T-helper 9 cell (primary cell): ENCODE data around the gene RPS6KA5.
"Not testable (repeated sequence)": the region's sequence is repeated elsewhere in the genome, so short reads cannot be mapped to it uniquely, and the experiment has no call there.

Experiments
- DNase-seq: peaks from one replicate; pipeline ENCODE4 v3.0.0-alpha.2; 2020

Gene RPS6KA5

GRCh38 chr14:90827919-90828610 lies 232.4 kb downstream of the RPS6KA5 start:
- peak; percentile 88 for DNase-seq

- DNase-seq: not testable (repeated sequence)
Observed at GRCh38 chr14:90823542-90823941, 236.9 kb downstream of the RPS6KA5 start.

- peak; percentile 48 for DNase-seq
Observed at GRCh38 chr14:90820958-90821357, 239.5 kb downstream of the RPS6KA5 start.

- no peak for DNase-seq
Observed at GRCh38 chr14:90819734-90820393, 240.6 kb downstream of the RPS6KA5 start.

DNA sequence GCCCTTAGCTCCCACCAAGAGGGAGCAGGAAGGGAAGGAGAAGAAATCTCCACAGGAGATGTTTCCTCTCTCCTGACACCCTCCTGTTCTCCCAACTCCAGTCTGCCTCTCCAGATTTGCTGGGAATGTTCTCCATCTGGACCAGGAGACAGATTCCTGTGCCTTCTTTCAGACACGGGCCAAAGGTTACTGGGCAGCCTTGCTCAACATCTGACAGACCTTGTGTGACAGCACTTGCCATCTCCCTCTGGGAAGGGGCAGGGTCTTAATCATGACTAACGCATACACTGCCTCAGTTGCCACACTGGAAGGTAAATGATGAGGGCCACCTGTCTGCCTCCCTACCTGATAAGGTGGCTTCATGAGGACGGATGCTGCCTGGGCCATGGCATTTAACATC lies 241.7 kb downstream of the RPS6KA5 start:
- no peak for DNase-seq

DNA sequence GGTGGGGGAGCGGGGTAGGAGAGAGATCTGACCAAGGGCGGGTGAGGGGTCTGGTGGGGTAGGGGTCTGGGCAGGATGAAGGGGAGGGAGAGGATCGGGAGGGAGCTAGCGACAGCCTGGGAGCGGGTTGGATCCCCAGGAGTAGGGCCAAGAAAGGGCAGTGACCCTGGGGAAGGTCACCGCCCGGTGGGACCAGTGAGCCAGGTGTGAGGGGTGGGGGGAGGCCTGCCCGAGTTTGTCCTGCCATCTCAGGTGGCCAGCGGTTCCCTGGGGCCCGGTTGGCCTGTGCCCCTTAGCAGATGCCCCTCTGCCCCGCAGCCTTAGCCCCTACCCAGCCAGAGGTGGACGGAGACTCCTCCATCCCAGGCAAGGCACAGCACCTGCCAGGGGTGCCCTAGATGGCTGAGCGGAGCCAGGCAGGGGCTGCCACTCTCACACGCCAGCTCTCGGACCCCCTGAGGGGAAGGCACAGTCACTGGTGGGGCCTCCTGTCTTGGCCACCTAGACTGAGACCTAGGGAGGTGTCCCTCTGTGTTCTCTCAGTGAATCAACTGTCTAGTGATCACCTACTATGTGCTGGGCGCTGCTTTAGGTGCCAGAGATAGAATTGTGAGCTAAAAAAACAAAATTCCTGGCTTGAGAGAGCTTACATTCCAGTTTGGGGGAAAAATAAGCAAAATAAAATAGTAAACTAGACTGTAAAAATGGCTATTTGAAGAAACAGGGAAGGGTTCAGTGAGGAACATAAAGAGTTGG lies 243.6 kb downstream of the RPS6KA5 start:
- no peak for DNase-seq

- peak; percentile 21 for DNase-seq
Observed at GRCh38 chr14:90815822-90816662, 244.4 kb downstream of the RPS6KA5 start, which contains the start of gene TTC7B. TTC7B (minus strand) TSS chr14:90816430; CDS start chr14:90816295, 135 bp downstream.

DNA sequence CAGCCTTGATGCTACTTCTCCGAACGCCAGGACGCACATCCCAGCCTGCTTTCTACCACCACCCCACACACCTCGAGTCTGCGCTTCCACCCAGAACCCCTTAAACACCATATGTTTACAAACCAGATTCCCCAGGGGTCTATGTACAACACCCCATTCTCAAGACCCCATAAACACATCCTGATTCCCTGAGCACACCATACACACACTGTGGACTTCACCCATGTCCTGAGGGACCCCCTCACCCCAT lies 244.9 kb downstream of the RPS6KA5 start:
- DNase-seq: no peak

GRCh38 chr14:90814806-90815571 lies 245.5 kb downstream of the RPS6KA5 start:
- DNase-seq: no peak

DNA sequence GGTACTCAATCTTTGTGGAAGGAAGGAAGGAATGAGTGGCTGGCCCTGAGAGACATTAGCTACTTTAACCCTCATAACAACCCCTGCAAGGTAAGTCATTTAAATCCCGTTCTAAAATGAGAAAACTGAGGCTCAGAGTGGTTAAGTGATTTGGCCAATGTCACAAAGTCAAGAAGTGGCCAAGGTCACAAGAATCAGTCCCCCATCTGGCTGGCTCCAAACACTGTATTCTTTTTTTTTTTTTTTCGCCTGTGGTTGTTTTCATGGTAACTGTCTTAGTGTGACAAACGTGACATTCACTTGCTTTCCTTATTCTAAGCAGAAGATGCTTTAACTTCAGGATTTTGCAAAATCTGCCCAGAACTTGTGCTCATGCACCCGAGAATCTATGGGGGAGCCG lies 247.0 kb downstream of the RPS6KA5 start:
- DNase-seq: no peak

- no peak for DNase-seq
Observed at GRCh38 chr14:90812109-90812508, 248.3 kb downstream of the RPS6KA5 start.

- DNase-seq: no peak
Observed at GRCh38 chr14:90811641-90812040, 248.8 kb downstream of the RPS6KA5 start.

DNA sequence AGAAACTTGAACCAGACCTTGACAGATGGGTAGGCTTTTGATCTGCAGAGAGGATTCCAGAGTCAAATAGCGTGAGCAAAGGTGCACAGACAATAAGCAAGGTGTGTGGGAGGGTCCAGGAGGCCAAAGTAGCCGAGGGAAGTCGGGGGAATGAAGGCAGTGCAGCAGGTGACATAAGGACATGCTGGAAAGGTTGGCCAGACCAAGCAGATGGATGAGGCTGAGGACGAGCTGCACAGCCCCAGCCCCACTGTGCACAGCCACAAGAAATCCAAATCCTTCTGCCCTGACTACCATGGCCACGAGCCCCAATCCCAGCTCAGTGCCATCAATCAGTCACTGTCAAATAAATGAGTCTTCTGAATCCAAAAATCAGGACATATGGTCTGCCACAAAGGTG lies 249.6 kb downstream of the RPS6KA5 start:
- DNase-seq: no peak

DNA sequence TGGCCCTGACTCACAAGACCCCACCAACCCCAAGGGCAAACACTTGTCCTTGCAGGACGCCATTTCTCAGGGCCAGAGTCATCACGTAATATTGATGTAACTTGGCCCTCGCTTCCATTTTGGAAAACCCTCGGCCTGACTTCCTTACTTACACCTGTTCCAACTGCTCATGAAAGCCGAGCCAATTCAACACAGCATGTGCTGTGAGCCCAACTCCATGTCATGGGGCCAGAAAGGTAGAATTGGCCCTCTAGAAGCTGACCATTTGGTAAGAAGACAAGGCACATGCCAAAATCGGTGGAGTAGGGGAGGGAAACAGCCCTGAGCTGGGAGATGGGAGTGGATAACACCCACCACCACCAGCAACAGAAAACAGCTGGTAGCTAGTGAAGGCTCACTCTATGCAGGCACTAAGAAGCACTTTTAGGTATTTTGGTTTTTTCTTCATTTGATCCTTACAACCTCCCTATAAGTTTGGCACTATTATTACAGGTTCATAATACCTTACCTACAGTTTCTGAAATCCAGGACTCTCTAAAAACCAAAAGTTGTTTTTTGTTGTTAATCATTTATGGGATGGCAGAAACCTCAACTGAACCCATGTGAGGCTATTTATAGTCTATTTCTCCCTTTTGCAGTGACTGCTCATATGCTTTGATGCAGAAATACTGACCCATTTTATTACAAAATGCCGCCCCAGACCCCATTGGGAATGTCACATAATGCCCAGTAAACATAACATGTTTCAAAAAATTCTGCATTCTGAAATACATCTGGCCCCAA lies 250.7 kb downstream of the RPS6KA5 start:
- DNase-seq: no peak

DNA sequence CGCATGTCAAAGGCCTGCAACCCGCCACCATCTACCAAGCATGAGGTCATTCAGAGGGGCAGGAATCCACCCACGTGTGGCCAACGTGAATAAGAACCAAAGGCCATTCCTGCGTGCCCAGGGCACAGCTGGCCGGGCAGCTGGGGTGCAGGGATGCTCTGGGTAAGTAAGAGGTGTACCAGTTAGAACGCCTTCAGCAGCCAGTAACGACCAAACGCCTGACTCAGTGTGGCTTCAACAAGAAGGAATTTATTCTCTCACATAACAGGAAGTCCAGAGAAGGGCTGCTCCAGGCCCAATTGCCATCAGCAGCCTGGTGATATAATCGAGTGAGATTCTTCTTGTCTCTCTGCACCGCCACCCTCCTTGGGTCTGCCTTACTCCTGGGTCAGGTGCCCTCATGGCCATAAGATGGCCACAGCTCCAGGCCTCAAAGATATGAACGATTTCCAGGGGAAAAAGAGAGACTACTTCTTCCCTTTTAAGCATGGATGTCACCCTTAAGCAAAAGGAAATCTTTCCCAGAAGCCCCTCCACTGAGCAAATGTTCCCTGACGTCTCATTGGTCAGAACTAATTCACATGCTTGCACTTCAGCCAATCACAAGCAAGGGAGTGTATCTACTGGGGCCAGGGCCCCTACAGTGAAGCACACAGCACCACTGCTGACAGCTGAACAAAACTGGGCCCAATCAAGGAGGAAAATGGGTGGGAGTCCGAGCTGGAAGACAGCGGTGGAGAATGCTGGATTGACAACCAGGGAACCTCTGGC lies 251.5 kb downstream of the RPS6KA5 start:
- no peak for DNase-seq

DNA sequence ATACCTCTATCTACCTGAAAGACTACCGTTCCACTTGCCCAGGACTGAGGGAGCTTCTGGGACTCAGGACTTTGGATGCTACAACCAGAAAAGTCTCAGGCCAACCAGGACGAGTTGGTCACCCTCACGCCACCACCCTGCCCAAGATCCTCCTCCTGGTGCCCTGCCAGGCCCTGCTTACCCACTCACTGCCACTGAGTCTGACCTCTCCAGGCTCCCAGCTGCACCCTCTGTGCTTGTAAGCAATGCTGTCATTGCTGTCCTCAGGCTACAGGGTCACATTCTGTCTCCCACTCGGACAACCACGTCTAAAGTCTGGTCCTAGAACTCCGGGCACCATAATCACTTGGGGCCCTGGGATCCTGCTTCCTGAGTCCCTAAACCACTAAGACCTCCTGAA lies 253.4 kb downstream of the RPS6KA5 start:
- DNase-seq: no peak

DNA sequence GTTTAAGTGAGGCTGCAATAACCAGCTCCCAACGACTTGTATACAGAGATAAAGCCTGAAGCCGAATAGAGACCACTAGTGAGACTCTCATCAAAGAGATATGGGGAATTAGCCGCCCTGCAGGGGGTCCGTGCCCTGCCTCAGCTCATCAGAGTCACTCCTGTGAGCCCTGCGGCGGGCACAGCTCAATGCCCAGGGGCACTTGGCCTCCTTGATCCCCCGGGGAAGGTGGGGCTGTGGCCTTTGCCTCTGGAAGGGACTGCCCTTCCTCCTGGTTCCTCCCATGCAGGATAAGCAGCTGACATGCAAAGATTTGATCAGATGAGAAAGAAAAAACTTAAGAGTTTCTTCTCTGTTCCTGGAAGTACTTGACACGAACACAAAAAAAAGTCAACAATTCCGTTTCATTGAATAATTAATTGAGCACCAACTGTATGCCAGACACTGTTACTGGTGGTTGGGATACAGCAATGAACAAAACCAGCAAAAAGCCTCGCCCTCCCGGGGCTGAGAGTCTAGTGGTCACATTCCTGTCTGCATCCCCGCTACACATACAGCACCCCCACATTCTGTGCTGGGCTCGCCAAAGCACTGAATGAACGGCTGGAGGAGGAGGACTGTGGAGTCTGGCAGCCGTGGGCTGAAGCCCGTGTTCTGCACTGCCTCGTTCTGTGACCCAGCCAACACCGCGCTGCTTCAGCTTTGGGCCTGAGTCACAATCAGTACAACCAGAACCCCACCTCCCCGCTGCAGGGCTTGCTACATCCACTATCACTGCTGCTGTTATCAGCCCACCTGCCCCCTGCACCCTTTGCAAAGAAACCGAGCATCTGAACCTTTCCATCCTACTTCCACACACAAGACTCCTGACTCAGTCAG lies 254.5 kb downstream of the RPS6KA5 start:
- no peak for DNase-seq

- DNase-seq: no peak
Observed at GRCh38 chr14:90805084-90805391, 255.4 kb downstream of the RPS6KA5 start.

GRCh38 chr14:90804292-90805083 lies 256.0 kb downstream of the RPS6KA5 start:
- no peak for DNase-seq
